HG03520 (cell line): ENCODE data around the gene LY86.

Experiments used
- ATAC-seq: cut with Tn5 transposase; IDR thresholded peaks from one replicate; pipeline ENCODE4 v1.9.1; 2021; ENCODE audit warnings: mild to moderate bottlenecking, moderate library complexity; ENCODE audit not compliant: unreplicated experiment

Gene LY86

GRCh38 chr6:6697620-6698019 is 109.1 kb downstream of the LY86 start:
- ATAC-seq = no peak

GRCh38 chr6:6699741-6700367 is 111.3 kb downstream of the LY86 start:
- no peak for ATAC-seq

GRCh38 chr6:6700407-6701270 is 112.1 kb downstream of the LY86 start:
- no peak for ATAC-seq

GRCh38 chr6:6701864-6702263 is 113.3 kb downstream of the LY86 start:
- no peak for ATAC-seq

GRCh38 chr6:6703699-6704098 is 115.2 kb downstream of the LY86 start:
- ATAC-seq = no peak
